WTC11 (cell line): Measurements from ENCODE around the gene NFE2L3. TPM values are rescaled to one million over a fixed set of nuclear protein-coding genes. Genes with fewer than 3 reads are reported as not detected.
A peak's percentile ranks its signal among the peaks of the same experiment; 100 is the strongest.

ENCODE experiments used
- ATAC-seq: fragments of 200-7000 bp; cut with Tn5 transposase; 2 replicates; pipeline ENCODE4 v1.10.0; 2021; ENCODE audit warnings: mild to moderate bottlenecking, moderate library complexity
- Bru-seq: library from RNA; stranded (reverse); fragments of 400-500 nt; gene quantifications from one replicate; lab custom pipeline; 2021; lab: Mats Ljungman, UMichigan
- CTCF ChIA-PET: fragments of 300-600 bp; sonication (Branson Sonifier 250); formaldehyde crosslinking; loops from one replicate; lab custom pipeline; 2021; ENCODE audit warnings: antibody characterized with exemption; lab: Charles Lee
- POLR2A ChIA-PET: fragments of 350-600 bp; sonication (Branson Sonifier 250); formaldehyde crosslinking; loops from one replicate; lab custom pipeline; 2021; ENCODE audit warnings: antibody characterized with exemption; lab: Charles Lee
- DNase-seq: peaks from one replicate; pipeline ENCODE4 v3.0.0; 2021; ENCODE audit warnings: low spot score
- H3K27ac Mint-ChIP-seq: 2 replicates; pipeline ENCODE4 v1.8.0; 2021; ENCODE audit warnings: mixed read lengths
- H3K27me3 Mint-ChIP-seq: 2 replicates; pipeline ENCODE4 v1.8.0; 2021; ENCODE audit warnings: low read depth, mild to moderate bottlenecking, moderate library complexity, mixed read lengths
- H3K36me3 Mint-ChIP-seq: 2 replicates; pipeline ENCODE4 v1.8.0; 2021; ENCODE audit warnings: mixed read lengths
- H3K4me1 Mint-ChIP-seq: 2 replicates; pipeline ENCODE4 v1.8.0; 2022; ENCODE audit warnings: mixed read lengths
- H3K4me3 Mint-ChIP-seq: 2 replicates; pipeline ENCODE4 v1.8.0; 2021; ENCODE audit warnings: mild to moderate bottlenecking, moderate library complexity, mixed read lengths
- H3K9me3 Mint-ChIP-seq: 2 replicates; pipeline ENCODE4 v1.8.0; 2021; ENCODE audit warnings: mixed read lengths
- ATF1 ChIP-seq: sonication (generic); formaldehyde crosslinking; IDR thresholded peaks from 2 replicates; pipeline ENCODE4 v1.8.1; 2023; ENCODE audit warnings: mild to moderate bottlenecking, moderate library complexity, missing genetic modification reagents
- CREM ChIP-seq: sonication (generic); formaldehyde crosslinking; IDR thresholded peaks from 2 replicates; pipeline ENCODE4 v1.8.1; 2022; ENCODE audit warnings: mild to moderate bottlenecking, missing genetic modification reagents, moderate library complexity
- FOXJ3 ChIP-seq: sonication (generic); formaldehyde crosslinking; IDR thresholded peaks from 2 replicates; pipeline ENCODE4 v1.9.0; 2021; ENCODE audit warnings: missing genetic modification reagents, mild to moderate bottlenecking, borderline replicate concordance
- FOXP1 ChIP-seq: sonication (generic); formaldehyde crosslinking; IDR thresholded peaks from 2 replicates; pipeline ENCODE4 v1.8.0; 2022; ENCODE audit warnings: missing genetic modification reagents, mild to moderate bottlenecking, moderate library complexity, borderline replicate concordance
- HMGA2 ChIP-seq: fragments of 250-450 bp; sonication (Bioruptor Pico); IDR thresholded peaks from 2 replicates; pipeline ENCODE4 v1.4.0; 2021; ENCODE audit warnings: mild to moderate bottlenecking, moderate library complexity
- KAT7 ChIP-seq: sonication (generic); formaldehyde crosslinking; IDR thresholded peaks from 2 replicates; pipeline ENCODE4 v1.8.1; 2023; ENCODE audit warnings: missing genetic modification reagents, mild to moderate bottlenecking, borderline replicate concordance
- NFYB ChIP-seq: sonication (generic); formaldehyde crosslinking; conservative IDR thresholded peaks from 2 replicates; pipeline ENCODE4 v1.8.0; 2022; ENCODE audit warnings: low read depth, missing genetic modification reagents
- NR1H2 ChIP-seq: sonication (generic); formaldehyde crosslinking; IDR thresholded peaks from 2 replicates; pipeline ENCODE4 v1.9.0; 2021; ENCODE audit warnings: mild to moderate bottlenecking, moderate library complexity, missing genetic modification reagents
- PRRX2 ChIP-seq: fragments of 250-450 bp; sonication (Bioruptor Pico); IDR thresholded peaks from 2 replicates; pipeline ENCODE4 v1.8.0; 2021; ENCODE audit warnings: mild to moderate bottlenecking
- SOX15 ChIP-seq: fragments of 250-450 bp; sonication (Bioruptor Pico); IDR thresholded peaks from 2 replicates; pipeline ENCODE4 v1.9.0; 2021; ENCODE audit warnings: mild to moderate bottlenecking
- TP53 ChIP-seq: sonication (generic); formaldehyde crosslinking; IDR thresholded peaks from 2 replicates; pipeline ENCODE4 v1.8.1; 2023; ENCODE audit warnings: mild to moderate bottlenecking, missing genetic modification reagents
- ZNF121 ChIP-seq: sonication (generic); formaldehyde crosslinking; IDR thresholded peaks from 2 replicates; pipeline ENCODE4 v1.8.0; 2023; ENCODE audit warnings: missing genetic modification reagents
- ZNF232 ChIP-seq: sonication (generic); formaldehyde crosslinking; IDR thresholded peaks from 2 replicates; pipeline ENCODE4 v1.8.0; 2022; ENCODE audit warnings: mild to moderate bottlenecking, missing genetic modification reagents
- ZNF263 ChIP-seq: sonication (generic); formaldehyde crosslinking; IDR thresholded peaks from 2 replicates; pipeline ENCODE4 v1.8.1; 2022; ENCODE audit warnings: low read depth, mild to moderate bottlenecking, moderate library complexity, missing genetic modification reagents
- ZNF396 ChIP-seq: fragments of 250-450 bp; sonication (Bioruptor Pico); IDR thresholded peaks from 2 replicates; pipeline ENCODE4 v1.8.0; 2021; ENCODE audit warnings: mild to moderate bottlenecking, moderate library complexity, borderline replicate concordance
- ZNF416 ChIP-seq: fragments of 250-450 bp; sonication (Bioruptor Pico); IDR thresholded peaks from 2 replicates; pipeline ENCODE4 v1.9.0; 2021; ENCODE audit warnings: mild to moderate bottlenecking, inconsistent platforms
- ZNF423 ChIP-seq: fragments of 250-450 bp; sonication (Bioruptor Pico); IDR thresholded peaks from 2 replicates; pipeline ENCODE4 v2.1.2; 2022; ENCODE audit warnings: mild to moderate bottlenecking, moderate library complexity
- long read RNA-seq, 3 experiments: library from RNA in 1 of 3; library from capped mRNA in 1 of 3; library from polyadenylated mRNA in 1 of 3; unstranded in 2 of 3; stranded (forward) in 1 of 3; transcript quantifications; one replicate each; pipeline ENCODE4 v2.0.0, GENCODE V29; 2021
- total RNA-seq: library from RNA; stranded (reverse); gene quantifications from 3 replicates; pipeline ENCODE4 v1.2.3, GENCODE V29; 2021
- TF ChIP-seq, protein P1 (sequence below): sonication (generic); formaldehyde crosslinking; IDR thresholded peaks from 2 replicates; pipeline ENCODE4 v1.8.1; 2023; ENCODE audit warnings: mild to moderate bottlenecking, missing genetic modification reagents, moderate library complexity
- TF ChIP-seq, protein P2 (sequence below): fragments of 200-600 bp; IDR thresholded peaks from 2 replicates; pipeline ENCODE4 v1.8.0; 2022; ENCODE audit warnings: antibody characterized with exemption
- TF ChIP-seq, protein P3 (sequence below): sonication (generic); formaldehyde crosslinking; conservative IDR thresholded peaks from 2 replicates; pipeline ENCODE4 v1.8.1; 2022; ENCODE audit warnings: mild to moderate bottlenecking, missing genetic modification reagents
- TF ChIP-seq, protein P4 (sequence below): sonication (generic); formaldehyde crosslinking; IDR thresholded peaks from 2 replicates; pipeline ENCODE4 v1.8.1; 2022; ENCODE audit warnings: missing genetic modification reagents, borderline replicate concordance
- TF ChIP-seq, protein P5 (sequence below): sonication (generic); formaldehyde crosslinking; IDR thresholded peaks from 2 replicates; pipeline ENCODE4 v1.8.0; 2023; ENCODE audit warnings: missing genetic modification reagents, mild to moderate bottlenecking, borderline replicate concordance
- TF ChIP-seq, protein P6 (sequence below): sonication (generic); formaldehyde crosslinking; IDR thresholded peaks from 2 replicates; pipeline ENCODE4 v1.8.0; 2022; ENCODE audit warnings: mild to moderate bottlenecking, missing genetic modification reagents

The NFE2L3 gene, protein sequence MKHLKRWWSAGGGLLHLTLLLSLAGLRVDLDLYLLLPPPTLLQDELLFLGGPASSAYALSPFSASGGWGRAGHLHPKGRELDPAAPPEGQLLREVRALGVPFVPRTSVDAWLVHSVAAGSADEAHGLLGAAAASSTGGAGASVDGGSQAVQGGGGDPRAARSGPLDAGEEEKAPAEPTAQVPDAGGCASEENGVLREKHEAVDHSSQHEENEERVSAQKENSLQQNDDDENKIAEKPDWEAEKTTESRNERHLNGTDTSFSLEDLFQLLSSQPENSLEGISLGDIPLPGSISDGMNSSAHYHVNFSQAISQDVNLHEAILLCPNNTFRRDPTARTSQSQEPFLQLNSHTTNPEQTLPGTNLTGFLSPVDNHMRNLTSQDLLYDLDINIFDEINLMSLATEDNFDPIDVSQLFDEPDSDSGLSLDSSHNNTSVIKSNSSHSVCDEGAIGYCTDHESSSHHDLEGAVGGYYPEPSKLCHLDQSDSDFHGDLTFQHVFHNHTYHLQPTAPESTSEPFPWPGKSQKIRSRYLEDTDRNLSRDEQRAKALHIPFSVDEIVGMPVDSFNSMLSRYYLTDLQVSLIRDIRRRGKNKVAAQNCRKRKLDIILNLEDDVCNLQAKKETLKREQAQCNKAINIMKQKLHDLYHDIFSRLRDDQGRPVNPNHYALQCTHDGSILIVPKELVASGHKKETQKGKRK
- total RNA-seq (66.8 to 68.6 TPM (median 68.5 TPM) in 3 replicates), Bru-seq, nascent RNA (percentile 90 among the genes with signal in this experiment)
- long read RNA-seq, experiment 1, transcript NFE2L3-201 (4 exons, 3,686 nt): major isoform, 613 of 662 reads
- long read RNA-seq, experiment 1, transcript NFE2L3-202 (1 exons, 2,258 nt): minor isoform, 21 of 662 reads
- long read RNA-seq, experiment 1, partial matches to known transcripts: 8 of 662 reads
- long read RNA-seq, experiment 1, other reads (novel, unspliced or antisense): 20 of 662 reads
- long read RNA-seq, experiment 2, transcript NFE2L3-202 (1 exons, 2,258 nt): minor isoform, 37 of 170 reads
- long read RNA-seq, experiment 2, transcript NFE2L3-201 (4 exons, 3,686 nt): major isoform, 108 of 170 reads
- long read RNA-seq, experiment 2, partial matches to known transcripts: 12 of 170 reads
- long read RNA-seq, experiment 2, other reads (novel, unspliced or antisense): 13 of 170 reads
- long read RNA-seq, experiment 3, partial matches to known transcripts: 1 of 5 reads
- long read RNA-seq, experiment 3, other reads (novel, unspliced or antisense): 2 of 5 reads

DNA sequence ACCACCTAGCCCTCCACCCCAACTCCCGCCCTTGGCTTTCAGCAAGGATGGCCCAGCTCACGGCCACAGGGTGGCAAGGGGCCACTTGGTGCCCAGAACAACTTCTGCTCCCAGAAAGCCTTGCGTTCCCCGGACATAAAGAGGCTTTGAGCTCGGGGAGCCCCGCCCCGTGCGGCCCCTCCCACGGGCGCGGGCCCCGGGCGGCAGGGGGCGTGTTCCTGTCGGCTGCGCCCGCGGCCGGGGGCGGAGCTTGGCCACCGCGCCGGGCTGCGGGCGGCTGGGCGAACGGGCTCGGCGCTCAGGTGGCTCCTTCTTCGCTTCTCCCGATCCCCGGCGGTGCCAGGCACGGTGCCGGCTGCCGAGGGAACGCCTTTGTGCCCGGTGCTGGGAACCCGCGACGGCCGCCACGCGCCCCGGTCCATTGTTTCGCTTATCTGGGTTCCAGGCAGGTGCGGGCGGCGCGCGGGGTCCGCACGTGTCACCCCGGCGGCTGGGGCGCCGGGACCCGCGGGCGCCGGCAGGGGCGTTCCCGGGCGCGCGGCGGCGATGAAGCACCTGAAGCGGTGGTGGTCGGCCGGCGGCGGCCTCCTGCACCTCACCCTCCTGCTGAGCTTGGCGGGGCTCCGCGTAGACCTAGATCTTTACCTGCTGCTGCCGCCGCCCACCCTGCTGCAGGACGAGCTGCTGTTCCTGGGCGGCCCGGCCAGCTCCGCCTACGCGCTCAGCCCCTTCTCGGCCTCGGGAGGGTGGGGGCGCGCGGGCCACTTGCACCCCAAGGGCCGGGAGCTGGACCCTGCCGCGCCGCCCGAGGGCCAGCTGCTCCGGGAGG, at the start of gene NFE2L3:
NFE2L3 (plus strand) TSS at position 246 of the 829 bp plus-strand sequence; CDS start at position 547, 301 bp downstream.
- DNase-seq (peak; percentile 73), ATAC-seq (peak; percentile 69)
- H3K4me3 Mint-ChIP-seq: peak within 1 kb of the TSS; percentile 89
- TF ChIP-seq KAT7 (CRISPR knock-in tag) (0 out of 2 replicates have a peak, but pooled peaks have one; percentile 8), ZNF396 (CRISPR knock-in tag) (no peak), NR1H2 (CRISPR knock-in tag) (no peak), FOXJ3 (no peak), ATF1 (CRISPR knock-in tag) (no peak), NFYB (CRISPR knock-in tag) (no peak), ZNF416 (CRISPR knock-in tag) (no peak), ZNF423 (CRISPR knock-in tag) (no peak), CREM (CRISPR knock-in tag) (no peak), ZNF263 (CRISPR knock-in tag) (no peak), HMGA2 (CRISPR knock-in tag) (no peak), ZNF232 (no peak), PRRX2 (CRISPR knock-in tag) (no peak), SOX15 (CRISPR knock-in tag) (no peak), FOXP1 (peak; percentile 60; the same call in 1 of the 2 replicates), TP53 (CRISPR knock-in tag) (no peak), ZNF121 (CRISPR knock-in tag) (no peak)
- TF ChIP-seq, protein P1, sequence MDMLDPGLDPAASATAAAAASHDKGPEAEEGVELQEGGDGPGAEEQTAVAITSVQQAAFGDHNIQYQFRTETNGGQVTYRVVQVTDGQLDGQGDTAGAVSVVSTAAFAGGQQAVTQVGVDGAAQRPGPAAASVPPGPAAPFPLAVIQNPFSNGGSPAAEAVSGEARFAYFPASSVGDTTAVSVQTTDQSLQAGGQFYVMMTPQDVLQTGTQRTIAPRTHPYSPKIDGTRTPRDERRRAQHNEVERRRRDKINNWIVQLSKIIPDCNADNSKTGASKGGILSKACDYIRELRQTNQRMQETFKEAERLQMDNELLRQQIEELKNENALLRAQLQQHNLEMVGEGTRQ (CRISPR knock-in tag): no peak; the same call in 1 of the 2 replicates
- TF ChIP-seq, protein P2, sequence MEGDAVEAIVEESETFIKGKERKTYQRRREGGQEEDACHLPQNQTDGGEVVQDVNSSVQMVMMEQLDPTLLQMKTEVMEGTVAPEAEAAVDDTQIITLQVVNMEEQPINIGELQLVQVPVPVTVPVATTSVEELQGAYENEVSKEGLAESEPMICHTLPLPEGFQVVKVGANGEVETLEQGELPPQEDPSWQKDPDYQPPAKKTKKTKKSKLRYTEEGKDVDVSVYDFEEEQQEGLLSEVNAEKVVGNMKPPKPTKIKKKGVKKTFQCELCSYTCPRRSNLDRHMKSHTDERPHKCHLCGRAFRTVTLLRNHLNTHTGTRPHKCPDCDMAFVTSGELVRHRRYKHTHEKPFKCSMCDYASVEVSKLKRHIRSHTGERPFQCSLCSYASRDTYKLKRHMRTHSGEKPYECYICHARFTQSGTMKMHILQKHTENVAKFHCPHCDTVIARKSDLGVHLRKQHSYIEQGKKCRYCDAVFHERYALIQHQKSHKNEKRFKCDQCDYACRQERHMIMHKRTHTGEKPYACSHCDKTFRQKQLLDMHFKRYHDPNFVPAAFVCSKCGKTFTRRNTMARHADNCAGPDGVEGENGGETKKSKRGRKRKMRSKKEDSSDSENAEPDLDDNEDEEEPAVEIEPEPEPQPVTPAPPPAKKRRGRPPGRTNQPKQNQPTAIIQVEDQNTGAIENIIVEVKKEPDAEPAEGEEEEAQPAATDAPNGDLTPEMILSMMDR: no peak
- TF ChIP-seq, protein P3, sequence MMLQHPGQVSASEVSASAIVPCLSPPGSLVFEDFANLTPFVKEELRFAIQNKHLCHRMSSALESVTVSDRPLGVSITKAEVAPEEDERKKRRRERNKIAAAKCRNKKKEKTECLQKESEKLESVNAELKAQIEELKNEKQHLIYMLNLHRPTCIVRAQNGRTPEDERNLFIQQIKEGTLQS (CRISPR knock-in tag): no peak
- TF ChIP-seq, protein P4, sequence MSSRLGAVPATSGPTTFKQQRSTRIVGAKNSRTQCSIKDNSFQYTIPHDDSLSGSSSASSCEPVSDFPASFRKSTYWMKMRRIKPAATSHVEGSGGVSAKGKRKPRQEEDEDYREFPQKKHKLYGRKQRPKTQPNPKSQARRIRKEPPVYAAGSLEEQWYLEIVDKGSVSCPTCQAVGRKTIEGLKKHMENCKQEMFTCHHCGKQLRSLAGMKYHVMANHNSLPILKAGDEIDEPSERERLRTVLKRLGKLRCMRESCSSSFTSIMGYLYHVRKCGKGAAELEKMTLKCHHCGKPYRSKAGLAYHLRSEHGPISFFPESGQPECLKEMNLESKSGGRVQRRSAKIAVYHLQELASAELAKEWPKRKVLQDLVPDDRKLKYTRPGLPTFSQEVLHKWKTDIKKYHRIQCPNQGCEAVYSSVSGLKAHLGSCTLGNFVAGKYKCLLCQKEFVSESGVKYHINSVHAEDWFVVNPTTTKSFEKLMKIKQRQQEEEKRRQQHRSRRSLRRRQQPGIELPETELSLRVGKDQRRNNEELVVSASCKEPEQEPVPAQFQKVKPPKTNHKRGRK (CRISPR knock-in tag): no peak
- TF ChIP-seq, protein P5, sequence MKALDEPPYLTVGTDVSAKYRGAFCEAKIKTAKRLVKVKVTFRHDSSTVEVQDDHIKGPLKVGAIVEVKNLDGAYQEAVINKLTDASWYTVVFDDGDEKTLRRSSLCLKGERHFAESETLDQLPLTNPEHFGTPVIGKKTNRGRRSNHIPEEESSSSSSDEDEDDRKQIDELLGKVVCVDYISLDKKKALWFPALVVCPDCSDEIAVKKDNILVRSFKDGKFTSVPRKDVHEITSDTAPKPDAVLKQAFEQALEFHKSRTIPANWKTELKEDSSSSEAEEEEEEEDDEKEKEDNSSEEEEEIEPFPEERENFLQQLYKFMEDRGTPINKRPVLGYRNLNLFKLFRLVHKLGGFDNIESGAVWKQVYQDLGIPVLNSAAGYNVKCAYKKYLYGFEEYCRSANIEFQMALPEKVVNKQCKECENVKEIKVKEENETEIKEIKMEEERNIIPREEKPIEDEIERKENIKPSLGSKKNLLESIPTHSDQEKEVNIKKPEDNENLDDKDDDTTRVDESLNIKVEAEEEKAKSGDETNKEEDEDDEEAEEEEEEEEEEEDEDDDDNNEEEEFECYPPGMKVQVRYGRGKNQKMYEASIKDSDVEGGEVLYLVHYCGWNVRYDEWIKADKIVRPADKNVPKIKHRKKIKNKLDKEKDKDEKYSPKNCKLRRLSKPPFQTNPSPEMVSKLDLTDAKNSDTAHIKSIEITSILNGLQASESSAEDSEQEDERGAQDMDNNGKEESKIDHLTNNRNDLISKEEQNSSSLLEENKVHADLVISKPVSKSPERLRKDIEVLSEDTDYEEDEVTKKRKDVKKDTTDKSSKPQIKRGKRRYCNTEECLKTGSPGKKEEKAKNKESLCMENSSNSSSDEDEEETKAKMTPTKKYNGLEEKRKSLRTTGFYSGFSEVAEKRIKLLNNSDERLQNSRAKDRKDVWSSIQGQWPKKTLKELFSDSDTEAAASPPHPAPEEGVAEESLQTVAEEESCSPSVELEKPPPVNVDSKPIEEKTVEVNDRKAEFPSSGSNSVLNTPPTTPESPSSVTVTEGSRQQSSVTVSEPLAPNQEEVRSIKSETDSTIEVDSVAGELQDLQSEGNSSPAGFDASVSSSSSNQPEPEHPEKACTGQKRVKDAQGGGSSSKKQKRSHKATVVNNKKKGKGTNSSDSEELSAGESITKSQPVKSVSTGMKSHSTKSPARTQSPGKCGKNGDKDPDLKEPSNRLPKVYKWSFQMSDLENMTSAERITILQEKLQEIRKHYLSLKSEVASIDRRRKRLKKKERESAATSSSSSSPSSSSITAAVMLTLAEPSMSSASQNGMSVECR: 0 out of 2 replicates have a peak, but pooled peaks have one; percentile 34
- TF ChIP-seq, protein P6, sequence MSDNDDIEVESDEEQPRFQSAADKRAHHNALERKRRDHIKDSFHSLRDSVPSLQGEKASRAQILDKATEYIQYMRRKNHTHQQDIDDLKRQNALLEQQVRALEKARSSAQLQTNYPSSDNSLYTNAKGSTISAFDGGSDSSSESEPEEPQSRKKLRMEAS (CRISPR knock-in tag): peak; percentile 63; the same call in 1 of the 2 replicates

More for the DNA sequence above, at the start of gene NFE2L3:
- ChIA-PET POLR2A (interaction anchor here (0.8 to 1.8 kb wide), 7 partner anchors 10 to 290 kb away, joined by 3 to 18 read pairs (median 4); partner anchors contain the start of gene CBX3), CTCF (interaction anchor here (0.6 to 2.1 kb wide), 16 partner anchors 9 to 506 kb away, joined by 3 to 11 read pairs (median 6); no protein-coding TSS in a partner anchor)
- H3K9me3 Mint-ChIP-seq: peaks cover 4% of the 10 kb centered on the region; the same call in 1 of the 2 replicates
- H3K36me3 Mint-ChIP-seq: peaks cover 7% of the 10 kb centered on the region
- H3K27me3 Mint-ChIP-seq: peaks cover 4% of the 10 kb centered on the region
- H3K4me1 Mint-ChIP-seq: peaks cover 62% of the 10 kb centered on the region
- peak within 1 kb of the TSS; percentile 98 for H3K27ac Mint-ChIP-seq
